Measurements from ENCODE around the gene SSBP2. TPM values are rescaled to one million over a fixed set of nuclear protein-coding genes. Genes with fewer than 3 reads are reported as not detected.

The SSBP2 gene
- total and polyA plus RNA-seq, 4 donors, result 17.2 to 99.9 (median 27.3) TPM

DNA sequence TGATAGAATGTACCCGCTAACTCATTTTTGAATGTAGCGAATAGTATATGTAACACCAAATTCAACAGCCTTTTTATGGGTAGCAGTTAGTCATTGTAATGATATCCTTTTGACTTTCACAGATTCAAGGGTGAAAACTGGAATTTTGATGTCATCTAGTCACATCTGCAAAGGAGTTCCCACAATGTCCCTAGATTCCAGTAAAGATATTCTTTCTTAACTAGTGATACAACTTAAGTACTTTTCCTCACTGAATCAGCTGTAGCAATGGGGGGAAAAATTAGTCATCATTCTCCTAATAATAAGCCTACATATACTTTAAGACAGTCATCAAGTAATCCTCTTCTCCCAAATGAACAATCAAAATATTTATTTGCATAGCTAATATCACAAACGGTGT lies 11.5 kb upstream of the SSBP2 start:
- no peaks in the 10 kb centered on the region for H3K27me3 ChIP-seq (ENCODE audit: control insufficient read depth in 3 of 3, insufficient read depth in 3 of 3, low read length in 2 of 3)
- 86 to 92% methylated on average over 3 of the region's 3 CpGs for WGBS, 2 donors
- no peak for DNase-seq
- no peak overlapping the region for H3K9ac ChIP-seq (ENCODE audit: insufficient read depth in 1 of 2, low read length in 2 of 2)
- ATAC-seq (ENCODE audit: insufficient read depth, low FRiP score), result no peak
- H3K9me3 ChIP-seq (ENCODE audit: control insufficient read depth in 4 of 4, insufficient read depth in 3 of 4, low read length in 3 of 4), result no peaks in the 10 kb centered on the region
- peaks cover 0 to 4% (median 0%) of the 10 kb centered on the region in 5 donors for H3K4me1 ChIP-seq (ENCODE audit: control insufficient read depth in 5 of 5, insufficient read depth in 5 of 5, low read length in 5 of 5)
- no peak overlapping the region for H3K27ac ChIP-seq (ENCODE audit: low read depth in 1 of 2, low read length in 1 of 2)
- no peaks in the 10 kb centered on the region for H3K36me3 ChIP-seq (ENCODE audit: control insufficient read depth in 4 of 4, insufficient read depth in 4 of 4, low read length in 4 of 4)
- TF ChIP-seq, protein P1, sequence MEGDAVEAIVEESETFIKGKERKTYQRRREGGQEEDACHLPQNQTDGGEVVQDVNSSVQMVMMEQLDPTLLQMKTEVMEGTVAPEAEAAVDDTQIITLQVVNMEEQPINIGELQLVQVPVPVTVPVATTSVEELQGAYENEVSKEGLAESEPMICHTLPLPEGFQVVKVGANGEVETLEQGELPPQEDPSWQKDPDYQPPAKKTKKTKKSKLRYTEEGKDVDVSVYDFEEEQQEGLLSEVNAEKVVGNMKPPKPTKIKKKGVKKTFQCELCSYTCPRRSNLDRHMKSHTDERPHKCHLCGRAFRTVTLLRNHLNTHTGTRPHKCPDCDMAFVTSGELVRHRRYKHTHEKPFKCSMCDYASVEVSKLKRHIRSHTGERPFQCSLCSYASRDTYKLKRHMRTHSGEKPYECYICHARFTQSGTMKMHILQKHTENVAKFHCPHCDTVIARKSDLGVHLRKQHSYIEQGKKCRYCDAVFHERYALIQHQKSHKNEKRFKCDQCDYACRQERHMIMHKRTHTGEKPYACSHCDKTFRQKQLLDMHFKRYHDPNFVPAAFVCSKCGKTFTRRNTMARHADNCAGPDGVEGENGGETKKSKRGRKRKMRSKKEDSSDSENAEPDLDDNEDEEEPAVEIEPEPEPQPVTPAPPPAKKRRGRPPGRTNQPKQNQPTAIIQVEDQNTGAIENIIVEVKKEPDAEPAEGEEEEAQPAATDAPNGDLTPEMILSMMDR (IDR thresholded peaks at IDR 0.05; ENCODE audit: control extremely low read depth, extremely low read depth), result no peak
- H3K4me3 ChIP-seq, result no peak overlapping the region

DNA sequence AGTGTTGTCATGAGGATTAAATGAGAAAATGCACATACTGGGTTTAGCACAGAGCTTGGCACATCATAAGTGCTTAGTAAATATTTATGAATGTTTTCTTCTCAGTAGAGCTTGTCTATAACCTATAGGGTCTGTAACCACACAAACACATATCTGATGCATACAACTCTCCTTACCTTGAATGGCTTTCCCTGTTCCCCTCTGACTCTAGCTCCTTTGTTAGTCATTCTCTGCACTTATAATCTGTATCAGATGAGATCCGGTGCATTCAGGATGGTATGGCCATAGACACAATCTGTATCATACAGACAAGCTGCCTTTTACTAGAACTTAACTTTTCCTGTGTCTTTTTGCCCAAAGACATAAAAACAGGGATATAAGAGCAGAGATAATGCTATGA lies 11.1 kb upstream of the SSBP2 start:
- no peak overlapping the region for H3K9ac ChIP-seq (ENCODE audit: insufficient read depth in 1 of 2, low read length in 2 of 2)
- no peaks in the 10 kb centered on the region for H3K27me3 ChIP-seq (ENCODE audit: control insufficient read depth in 3 of 3, insufficient read depth in 3 of 3, low read length in 2 of 3)
- TF ChIP-seq, protein P1 (IDR thresholded peaks at IDR 0.05; ENCODE audit: control extremely low read depth, extremely low read depth), result no peak
- 99 to 100% methylated on average over 1 of the region's 1 CpG for WGBS, 2 donors
- no peaks in the 10 kb centered on the region for H3K36me3 ChIP-seq (ENCODE audit: control insufficient read depth in 4 of 4, insufficient read depth in 4 of 4, low read length in 4 of 4)
- no peak for ATAC-seq (ENCODE audit: insufficient read depth, low FRiP score)
- peaks cover 0 to 4% (median 0%) of the 10 kb centered on the region in 5 donors for H3K4me1 ChIP-seq (ENCODE audit: control insufficient read depth in 5 of 5, insufficient read depth in 5 of 5, low read length in 5 of 5)
- H3K4me3 ChIP-seq, result no peak overlapping the region
- no peaks in the 10 kb centered on the region for H3K9me3 ChIP-seq (ENCODE audit: control insufficient read depth in 4 of 4, insufficient read depth in 3 of 4, low read length in 3 of 4)
- DNase-seq, result no peak
- H3K27ac ChIP-seq (ENCODE audit: low read depth in 1 of 2, low read length in 1 of 2), result no peak overlapping the region

DNA sequence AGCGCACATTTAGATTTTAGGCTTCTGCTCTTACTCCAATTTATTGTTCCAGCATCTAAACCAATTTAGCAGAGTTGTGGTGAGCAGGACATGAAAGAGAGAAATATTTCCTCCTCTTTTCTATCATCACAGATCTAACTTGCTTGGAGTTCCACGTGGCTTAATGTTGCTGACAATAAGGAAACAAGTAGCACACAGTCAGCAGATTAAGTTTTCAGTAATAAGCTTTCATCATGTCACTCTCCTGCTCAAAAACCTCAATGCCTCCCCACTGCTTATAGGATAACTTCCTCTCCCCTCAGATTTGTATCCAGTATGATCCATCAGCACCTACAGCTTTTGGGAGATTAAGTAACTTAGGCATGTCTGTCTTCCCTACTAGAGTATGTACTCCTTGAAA lies 10.4 kb upstream of the SSBP2 start:
- Histone ChIP-seq H3K4me1 (ENCODE audit: control insufficient read depth in 5 of 5, insufficient read depth in 5 of 5, low read length in 5 of 5) (peaks cover 0 to 4% (median 0%) of the 10 kb centered on the region in 5 donors), H3K4me3 (no peak overlapping the region), H3K9me3 (ENCODE audit: control insufficient read depth in 4 of 4, insufficient read depth in 3 of 4, low read length in 3 of 4) (no peaks in the 10 kb centered on the region), H3K9ac (ENCODE audit: insufficient read depth in 1 of 2, low read length in 2 of 2) (no peak overlapping the region), H3K36me3 (ENCODE audit: control insufficient read depth in 4 of 4, insufficient read depth in 4 of 4, low read length in 4 of 4) (no peaks in the 10 kb centered on the region), H3K27ac (ENCODE audit: low read depth in 1 of 2, low read length in 1 of 2) (no peak overlapping the region), H3K27me3 (ENCODE audit: control insufficient read depth in 3 of 3, insufficient read depth in 3 of 3, low read length in 2 of 3) (no peaks in the 10 kb centered on the region)
- WGBS, 2 donors, result 58 to 59% methylated on average over 2 of the region's 2 CpGs
- TF ChIP-seq, protein P1 (IDR thresholded peaks at IDR 0.05; ENCODE audit: control extremely low read depth, extremely low read depth), result no peak
- DNase-seq (no peak), ATAC-seq (ENCODE audit: insufficient read depth, low FRiP score) (no peak)

DNA sequence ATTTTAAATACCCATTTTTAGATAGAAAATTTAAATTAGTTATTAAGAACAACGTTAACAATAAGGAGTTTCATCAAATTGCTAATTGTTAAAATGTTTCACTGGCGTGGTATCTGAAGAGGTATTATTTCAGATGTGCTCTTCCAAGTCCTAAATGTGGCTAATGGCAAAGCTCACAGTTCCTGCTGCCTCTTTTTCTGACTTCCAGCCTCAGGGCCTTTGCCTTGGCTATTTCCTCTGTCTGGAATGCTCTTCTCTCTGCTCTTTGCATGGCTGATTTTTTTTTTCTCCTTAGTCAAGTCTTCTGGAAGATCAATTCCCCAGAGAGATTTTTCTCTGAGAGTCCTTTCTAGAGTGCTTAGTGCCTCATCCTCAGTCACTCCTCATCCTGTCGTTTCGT lies 9.6 kb upstream of the SSBP2 start:
- Histone ChIP-seq H3K9me3 (ENCODE audit: control insufficient read depth in 4 of 4, insufficient read depth in 3 of 4, low read length in 3 of 4) (no peaks in the 10 kb centered on the region), H3K27ac (ENCODE audit: low read depth in 1 of 2, low read length in 1 of 2) (no peak overlapping the region)

More for the DNA sequence above, 9.6 kb upstream of the SSBP2 start:
- Histone ChIP-seq H3K4me3 (no peak overlapping the region), H3K9ac (ENCODE audit: insufficient read depth in 1 of 2, low read length in 2 of 2) (no peak overlapping the region), H3K27me3 (ENCODE audit: control insufficient read depth in 3 of 3, insufficient read depth in 3 of 3, low read length in 2 of 3) (no peaks in the 10 kb centered on the region), H3K36me3 (ENCODE audit: control insufficient read depth in 4 of 4, insufficient read depth in 4 of 4, low read length in 4 of 4) (no peaks in the 10 kb centered on the region), H3K4me1 (ENCODE audit: control insufficient read depth in 5 of 5, insufficient read depth in 5 of 5, low read length in 5 of 5) (peaks cover 0 to 5% (median 2%) of the 10 kb centered on the region in 5 donors)
- TF ChIP-seq, protein P1 (IDR thresholded peaks at IDR 0.05; ENCODE audit: control extremely low read depth, extremely low read depth), result no peak
- no peak for ATAC-seq (ENCODE audit: insufficient read depth, low FRiP score)
- 71 to 81% methylated on average over 4 of the region's 4 CpGs for WGBS, 2 donors
- DNase-seq, result no peak

Measured in lung (tissue), 12 donors.